Breast epithelium (tissue), 3 donors: ENCODE measurements around the gene POLG2.

Experiments
- CTCF ChIP-seq, 3 donors: fragments of 450-650 bp; IDR thresholded peaks; one replicate each; pipeline ENCODE4 v1.5.1; 2016 to 2017; ENCODE audit warnings: antibody characterized with exemption in 3 of 3, mild to moderate bottlenecking in 3 of 3, moderate library complexity in 3 of 3
- POLR2A ChIP-seq: fragments of 450-650 bp; IDR thresholded peaks from one replicate; pipeline ENCODE4 v1.6.1; 2016; ENCODE audit warnings: antibody characterized with exemption, mild to moderate bottlenecking, moderate library complexity
- POLR2AphosphoS5 ChIP-seq, 3 donors: sonication (generic); formaldehyde crosslinking; IDR thresholded peaks; one replicate each; pipeline ENCODE4 v1.6.1; 2017; ENCODE audit warnings: antibody characterized with exemption in 3 of 3

- TF ChIP-seq POLR2AphosphoS5 (IDR thresholded peaks at IDR 0.05) (no peak), CTCF (IDR thresholded peaks at IDR 0.05) (no peak), POLR2A (no peak)
These were observed 23.5 kb upstream of the POLG2 start for GRCh38 chr17:64520359-64520758.
